K562 (cell line): ENCODE measurements around the gene LIG3.

ENCODE experiments used
- ATF4 ChIP-seq: fragments of 450-650 bp; formaldehyde crosslinking; IDR thresholded peaks from 2 replicates; pipeline ENCODE4 v1.4.0; 2022; ENCODE audit warnings: mild to moderate bottlenecking, moderate library complexity
- EP300 ChIP-seq: IDR thresholded peaks from 2 replicates; pipeline ENCODE4 v1.6.1; 2012; ENCODE audit warnings: low read length, improper control_type of control experiment
- EZH2 ChIP-seq: IDR thresholded peaks from 2 replicates; pipeline ENCODE4 v1.6.1; 2012; ENCODE audit warnings: low read depth, mild to moderate bottlenecking, inconsistent platforms, low read length, borderline replicate concordance
- GTF2E2 ChIP-seq: fragments of 200-800 bp; sonication (Bioruptor generic); IDR thresholded peaks from 2 replicates; pipeline ENCODE4 v1.6.1; 2016; ENCODE audit warnings: missing genetic modification characterization, missing compliant biosample characterization
- JUND ChIP-seq, 2 experiments: IDR thresholded peaks; 2 replicates in 1 of 2; 3 replicates in 1 of 2; pipeline ENCODE4 v1.6.1; 2011; ENCODE audit warnings: borderline replicate concordance in 2 of 2, low read depth in 2 of 2, low read length in 2 of 2, improper control_type of control experiment in 1 of 2, missing biosample characterization in 1 of 2, missing genetic modification characterization in 1 of 2, missing genetic modification reagents in 1 of 2
- KDM1A ChIP-seq, 2 experiments: fragments of 450-650 bp; IDR thresholded peaks; 2 replicates each; pipeline ENCODE4 v1.6.1; 2016; ENCODE audit warnings: mild to moderate bottlenecking in 2 of 2
- NCOR1 ChIP-seq: fragments of 450-650 bp; IDR thresholded peaks from 2 replicates; pipeline ENCODE4 v1.6.1; 2016; ENCODE audit warnings: mild to moderate bottlenecking, moderate library complexity
- TCF7L2 ChIP-seq: fragments of 150-350 bp; IDR thresholded peaks from 2 replicates; pipeline ENCODE4 v1.6.1; 2016; ENCODE audit warnings: low read depth, mild to moderate bottlenecking, low read length, moderate library complexity

DNA sequence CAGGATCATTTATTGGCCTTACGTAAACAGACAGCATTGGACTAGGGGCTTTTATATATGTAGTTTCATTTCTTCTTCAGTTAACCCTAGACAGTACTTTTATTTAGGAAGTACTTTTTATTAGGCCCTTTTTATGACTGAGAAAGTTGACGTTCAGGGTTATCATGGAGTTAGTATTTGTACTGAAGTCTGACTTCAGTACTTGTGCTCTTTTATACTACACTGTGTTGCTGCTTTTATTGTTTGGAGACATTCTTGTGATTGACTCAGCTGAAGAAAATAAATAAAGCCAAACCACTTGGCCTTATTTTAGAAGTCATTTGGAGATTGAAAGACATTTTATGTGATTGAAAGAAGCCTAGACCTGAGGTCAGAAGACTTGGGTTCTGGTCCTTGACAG, 6.9 kb downstream of the LIG3 start:
- TF ChIP-seq NCOR1 (no peak), ATF4 (CRISPR knock-in tag) (no peak), TCF7L2 (no peak), KDM1A (IDR thresholded peaks at IDR 0.05) (no peak), JUND (IDR thresholded peaks at IDR 0.05; ENCODE audit: borderline replicate concordance, low read depth, low read length) (no peak), JUND (tag; IDR thresholded peaks at IDR 0.05; ENCODE audit: borderline replicate concordance, low read depth, low read length) (no peak), EP300 (no peak), EZH2 (no peak), GTF2E2 (tag) (no peak)
